ENCODE results near the gene FN3KRP.

DNA sequence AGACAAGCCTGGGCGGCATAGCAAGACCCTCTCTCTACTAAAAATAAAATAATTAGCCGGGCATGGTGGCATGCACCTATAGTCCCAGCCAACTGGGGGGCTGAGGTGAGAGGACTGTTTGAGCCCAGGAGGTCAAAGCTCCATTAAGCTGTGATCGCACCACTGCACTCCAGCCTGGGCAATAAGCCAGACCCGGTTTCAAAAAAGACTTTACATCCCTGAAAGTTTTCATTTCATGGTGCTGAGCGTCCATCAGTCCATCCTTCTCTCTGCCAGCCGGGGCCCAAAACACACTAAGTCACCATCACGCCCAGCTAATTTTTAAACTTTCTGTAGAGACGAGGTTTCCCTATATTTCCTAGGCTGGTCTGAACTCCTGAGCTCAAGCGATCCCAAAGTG is 28.6 kb upstream of the FN3KRP start:
- TF ChIP-seq CTCF (IDR thresholded peaks at IDR 0.05; ENCODE audit: low read depth, low read length): no peak
- TF ChIP-seq EZH2phosphoT487 (IDR thresholded peaks at IDR 0.05; ENCODE audit: low read depth): no peak

All from OCI-LY3 (cell line).